Right cardiac atrium (tissue), 5 donors: ENCODE measurements around the gene AMACR. TPM values are rescaled to one million over a fixed set of nuclear protein-coding genes. Genes with fewer than 3 reads are reported as not detected.
A peak's percentile ranks its signal among the peaks of the same experiment; 100 is the strongest.

ENCODE experiments used
- ATAC-seq, 2 donors: fragments of 200-7000 bp; cut with Tn5 transposase; one replicate each; pipeline versions ENCODE4 v1.8.0 to v1.9.1; 2020; ENCODE audit warnings: moderate library complexity in 2 of 2, mild to moderate bottlenecking in 1 of 2
- DNase-seq, 3 donors: peaks; one replicate each; pipeline ENCODE4 v3.0.0-alpha.2; 2020
- H3K27ac ChIP-seq: one replicate; pipeline ENCODE4 v1.5.1; 2013; ENCODE audit warnings: mild to moderate bottlenecking, low read length, control low read depth, moderate library complexity
- H3K27me3 ChIP-seq: one replicate; pipeline ENCODE4 v1.6.1; 2013; ENCODE audit not compliant: control insufficient read depth, insufficient read depth
- H3K4me1 ChIP-seq: one replicate; pipeline ENCODE4 v1.6.1; 2013; ENCODE audit warnings: low read length; ENCODE audit not compliant: control insufficient read depth, insufficient read depth
- H3K4me3 ChIP-seq: one replicate; pipeline ENCODE4 v1.5.1; 2013; ENCODE audit warnings: low read length, control low read depth
- H3K9me3 ChIP-seq: one replicate; pipeline ENCODE4 v1.6.1; 2013; ENCODE audit warnings: low read length; ENCODE audit not compliant: control insufficient read depth
- WGBS: extraction: QIAGEN DNeasy Blood & Tissue Kit; methylation state at CpG from one replicate; pipeline ENCODE4 v1.1.7; 2013; 5-methylcytosine and 5-hydroxymethylcytosine counted together
- intact Hi-C, 4 donors: fragments of 100-400 bp; cut with DNase I; formaldehyde crosslinking; loops; one replicate each; pipeline versions ENCODE4 v1.11.0 to v1.14.0; 2022 to 2023
- polyA plus RNA-seq: library from polyadenylated mRNA; stranded (reverse); fragments of 200-250 nt; gene quantifications from one replicate; pipeline ENCODE4 v1.2.3, GENCODE V29; 2013
- total RNA-seq, 4 donors: library from RNA; stranded (reverse); fragmentation: NEBNext Ultra II Directional; extraction: Animal tissue kit (Norgen Biotek cat#: 25700); gene quantifications; one replicate each; pipeline ENCODE4 v1.2.1, GENCODE V29; 2021
- donor health status: healthy with polysubstance abuse.
- donor health status: DM: no; HTN: yes; CAD: no.
- donor health status: DM: no; HTN: no; CAD: no.
- donor health status: DM: no; HTN: yes; CAD: no; lungs with severe emphysema.
- donor health status: DM: yes; HTN: yes; CAD: no.

AMACR gene
- total and polyA plus RNA-seq, 5 donors, result 6.2 to 19.1 (median 11.4) TPM

DNA sequence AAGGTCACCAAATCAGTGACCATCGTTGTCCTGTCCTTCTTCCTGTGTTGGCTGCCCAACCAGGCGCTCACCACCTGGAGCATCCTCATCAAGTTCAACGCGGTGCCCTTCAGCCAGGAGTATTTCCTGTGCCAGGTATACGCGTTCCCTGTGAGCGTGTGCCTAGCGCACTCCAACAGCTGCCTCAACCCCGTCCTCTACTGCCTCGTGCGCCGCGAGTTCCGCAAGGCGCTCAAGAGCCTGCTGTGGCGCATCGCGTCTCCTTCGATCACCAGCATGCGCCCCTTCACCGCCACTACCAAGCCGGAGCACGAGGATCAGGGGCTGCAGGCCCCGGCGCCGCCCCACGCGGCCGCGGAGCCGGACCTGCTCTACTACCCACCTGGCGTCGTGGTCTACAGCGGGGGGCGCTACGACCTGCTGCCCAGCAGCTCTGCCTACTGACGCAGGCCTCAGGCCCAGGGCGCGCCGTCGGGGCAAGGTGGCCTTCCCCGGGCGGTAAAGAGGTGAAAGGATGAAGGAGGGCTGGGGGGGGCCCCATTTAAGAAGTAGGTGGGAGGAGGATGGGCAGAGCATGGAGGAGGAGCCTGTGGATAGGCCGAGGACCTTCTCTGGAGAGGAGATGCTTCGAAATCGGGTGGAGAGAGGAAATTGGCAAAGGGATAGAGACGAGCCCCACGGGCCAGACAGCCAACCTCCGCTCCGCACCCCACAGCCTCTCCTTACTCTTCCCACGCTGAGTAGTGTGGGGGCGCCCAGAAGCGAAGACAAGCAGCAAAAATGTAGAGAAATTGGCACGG is 69.9 kb downstream of the AMACR start:
- H3K4me1 ChIP-seq, result no peaks in the 10 kb centered on the region
- no peak overlapping the region for H3K4me3 ChIP-seq
- H3K27ac ChIP-seq, result no peak overlapping the region
- intact Hi-C loops, result loop anchor here in 1 of 4 donors (10.0 kb wide), 2 partner anchors 473 to 503 kb away; no protein-coding TSS in a partner anchor
- ATAC-seq, result no peak
- DNase-seq, result peak in 2 of 3 donors; percentile 29 to 30
- WGBS, result 20% methylated on average over 54 of the region's 54 CpGs
- no peaks in the 10 kb centered on the region for H3K27me3 ChIP-seq
- no peaks in the 10 kb centered on the region for H3K9me3 ChIP-seq

DNA sequence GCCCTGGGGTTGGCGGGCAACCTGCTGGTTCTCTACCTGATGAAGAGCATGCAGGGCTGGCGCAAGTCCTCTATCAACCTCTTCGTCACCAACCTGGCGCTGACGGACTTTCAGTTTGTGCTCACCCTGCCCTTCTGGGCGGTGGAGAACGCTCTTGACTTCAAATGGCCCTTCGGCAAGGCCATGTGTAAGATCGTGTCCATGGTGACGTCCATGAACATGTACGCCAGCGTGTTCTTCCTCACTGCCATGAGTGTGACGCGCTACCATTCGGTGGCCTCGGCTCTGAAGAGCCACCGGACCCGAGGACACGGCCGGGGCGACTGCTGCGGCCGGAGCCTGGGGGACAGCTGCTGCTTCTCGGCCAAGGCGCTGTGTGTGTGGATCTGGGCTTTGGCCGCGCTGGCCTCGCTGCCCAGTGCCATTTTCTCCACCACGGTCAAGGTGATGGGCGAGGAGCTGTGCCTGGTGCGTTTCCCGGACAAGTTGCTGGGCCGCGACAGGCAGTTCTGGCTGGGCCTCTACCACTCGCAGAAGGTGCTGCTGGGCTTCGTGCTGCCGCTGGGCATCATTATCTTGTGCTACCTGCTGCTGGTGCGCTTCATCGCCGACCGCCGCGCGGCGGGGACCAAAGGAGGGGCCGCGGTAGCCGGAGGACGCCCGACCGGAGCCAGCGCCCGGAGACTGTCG is 70.7 kb downstream of the AMACR start:
- Histone ChIP-seq H3K27ac (no peak overlapping the region), H3K27me3 (no peaks in the 10 kb centered on the region), H3K9me3 (no peaks in the 10 kb centered on the region), H3K4me3 (no peak overlapping the region), H3K4me1 (no peaks in the 10 kb centered on the region)
- 29% methylated on average over 54 of the region's 54 CpGs for WGBS
- ATAC-seq (no peak), DNase-seq (peak in 1 of 3 donors; percentile 57)
- intact Hi-C loops, result loop anchor here in 1 of 4 donors (10.0 kb wide), 2 partner anchors 472 to 502 kb away; no protein-coding TSS in a partner anchor

DNA sequence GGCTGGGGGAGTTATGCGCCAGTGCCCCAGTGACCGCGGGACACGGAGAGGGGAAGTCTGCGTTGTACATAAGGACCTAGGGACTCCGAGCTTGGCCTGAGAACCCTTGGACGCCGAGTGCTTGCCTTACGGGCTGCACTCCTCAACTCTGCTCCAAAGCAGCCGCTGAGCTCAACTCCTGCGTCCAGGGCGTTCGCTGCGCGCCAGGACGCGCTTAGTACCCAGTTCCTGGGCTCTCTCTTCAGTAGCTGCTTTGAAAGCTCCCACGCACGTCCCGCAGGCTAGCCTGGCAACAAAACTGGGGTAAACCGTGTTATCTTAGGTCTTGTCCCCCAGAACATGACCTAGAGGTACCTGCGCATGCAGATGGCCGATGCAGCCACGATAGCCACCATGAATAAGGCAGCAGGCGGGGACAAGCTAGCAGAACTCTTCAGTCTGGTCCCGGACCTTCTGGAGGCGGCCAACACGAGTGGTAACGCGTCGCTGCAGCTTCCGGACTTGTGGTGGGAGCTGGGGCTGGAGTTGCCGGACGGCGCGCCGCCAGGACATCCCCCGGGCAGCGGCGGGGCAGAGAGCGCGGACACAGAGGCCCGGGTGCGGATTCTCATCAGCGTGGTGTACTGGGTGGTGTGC is 71.4 kb downstream of the AMACR start, which contains the start of gene RXFP3:
RXFP3 (plus strand) TSS at position 6 of the 636 bp plus-strand sequence; CDS start at position 361, 355 bp downstream.
- H3K27me3 ChIP-seq, result no peaks in the 10 kb centered on the region
- ATAC-seq, result peak; percentile 48 to 54
- H3K4me1 ChIP-seq, result no peaks in the 10 kb centered on the region
- H3K9me3 ChIP-seq, result no peaks in the 10 kb centered on the region
- H3K27ac ChIP-seq, result no peak within 1 kb of the TSS
- peak in 2 of 3 donors; percentile 33 to 42 for DNase-seq
- H3K4me3 ChIP-seq, result peak within 1 kb of the TSS; percentile 4
- 4% methylated on average over 45 of the region's 45 CpGs for WGBS
- intact Hi-C loops, result loop anchor here in 1 of 4 donors (10.0 kb wide), 2 partner anchors 472 to 502 kb away; no protein-coding TSS in a partner anchor

Other genes with a start within 250 kb of the AMACR start
- 1 to 10 TPM in 3 of 4 donors, under 1 TPM in 1; 0.54 to 1.4 (median 1.1) TPM for gene ADAMTS12, start 116.1 kb downstream of the AMACR start, total RNA-seq
- 0.54 TPM for gene ADAMTS12, start 116.1 kb downstream of the AMACR start, polyA plus RNA-seq
- not detected for gene RXFP3, start 71.7 kb downstream of the AMACR start, total RNA-seq
- not detected for gene RXFP3, start 71.7 kb downstream of the AMACR start, polyA plus RNA-seq
- under 1 TPM in 1 of 4 donors, not detected in 3; 0.32 TPM for gene SLC45A2, start 23.4 kb downstream of the AMACR start, total RNA-seq
- gene SLC45A2, start 23.4 kb downstream of the AMACR start, polyA plus RNA-seq, result 0.70 TPM
- 1 to 10 TPM; 1.5 to 3.3 (median 2.3) TPM for gene C1QTNF3, start 35.2 kb upstream of the AMACR start, total RNA-seq
- gene C1QTNF3, start 35.2 kb upstream of the AMACR start, polyA plus RNA-seq, result 4.3 TPM